Measurements from ENCODE around the gene DHRS3. TPM values are rescaled to one million over a fixed set of nuclear protein-coding genes. Genes with fewer than 3 reads are reported as not detected.

The DHRS3 gene
- total RNA-seq, 1 experiment from 2014 or later = 28.8 TPM

- DNase-seq (ENCODE audit: low read depth) = no peak
These were observed 22.4 kb upstream of the DHRS3 start for GRCh38 chr1:12640237-12640957.

- DNase-seq (ENCODE audit: low read depth) = no peak
These were observed 19.7 kb upstream of the DHRS3 start for GRCh38 chr1:12637693-12638092.

DNA sequence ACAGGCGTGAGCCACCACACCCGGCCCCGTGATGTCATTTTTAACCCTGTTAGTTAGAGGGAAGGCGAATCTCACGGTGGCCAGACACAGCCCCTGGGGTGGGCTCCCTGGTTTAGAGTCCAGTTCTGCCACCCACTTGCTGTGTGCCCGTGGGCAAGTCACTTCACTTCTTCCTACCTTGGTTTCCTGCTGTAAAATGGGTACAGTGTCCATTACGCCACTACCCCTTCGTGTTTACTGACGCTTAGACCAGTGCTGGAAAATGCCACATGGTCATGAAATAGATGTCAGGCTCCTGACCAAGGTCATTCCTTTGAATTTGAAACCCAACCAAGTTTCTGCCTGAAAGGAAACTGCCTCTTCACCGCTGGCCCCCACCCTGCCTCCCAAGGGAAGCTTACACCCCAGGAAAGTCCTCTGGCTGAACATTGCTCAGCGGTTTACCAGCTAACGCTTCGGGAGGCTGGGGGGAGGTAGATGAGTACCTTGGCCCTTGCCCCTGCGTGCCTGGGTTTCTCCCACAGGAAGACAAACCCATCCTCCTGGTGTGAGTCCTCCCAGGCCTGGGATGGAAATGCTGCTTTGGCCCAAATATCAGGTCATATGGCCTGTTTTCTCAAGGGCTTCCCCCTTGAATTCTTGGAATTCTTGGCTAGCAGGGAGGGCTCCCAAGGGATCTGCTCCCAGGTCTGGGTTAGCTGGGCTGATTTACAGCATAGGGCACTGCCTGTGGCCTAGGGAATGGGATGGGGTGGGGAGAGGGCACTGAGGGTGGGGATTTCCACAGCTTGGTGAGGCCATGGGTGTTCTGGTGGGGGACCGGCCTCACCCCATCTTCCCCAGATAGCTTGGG, 18.3 kb upstream of the DHRS3 start:
- DNase-seq (ENCODE audit: low read depth) = peak; percentile 68

- DNase-seq (ENCODE audit: low read depth) = no peak
These were observed 16.7 kb upstream of the DHRS3 start for GRCh38 chr1:12634696-12635202.

GRCh38 chr1:12634156-12634555, 16.1 kb upstream of the DHRS3 start:
- no peak for DNase-seq (ENCODE audit: low read depth)

DNA sequence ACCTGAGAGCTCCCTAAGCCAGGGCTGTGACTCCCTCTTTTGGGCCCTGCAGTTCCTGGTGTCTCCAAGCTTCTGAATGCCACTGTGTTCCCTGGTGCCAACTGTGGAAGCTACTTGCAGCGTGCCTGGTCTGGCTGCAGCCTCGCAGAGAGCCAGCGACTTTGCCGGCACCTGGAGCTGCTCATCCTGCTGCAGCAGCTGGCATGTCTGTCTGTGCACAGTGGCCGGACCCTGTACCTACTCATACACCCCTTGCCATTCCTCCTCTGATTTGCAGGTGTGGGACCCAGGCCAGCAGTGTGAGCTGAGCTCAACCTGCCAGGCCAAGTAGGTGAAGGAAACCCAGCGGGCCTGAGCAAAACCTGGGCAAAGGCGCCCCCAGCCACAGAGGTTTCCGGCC, 13.6 kb upstream of the DHRS3 start:
- DNase-seq (ENCODE audit: low read depth) = no peak

DNA sequence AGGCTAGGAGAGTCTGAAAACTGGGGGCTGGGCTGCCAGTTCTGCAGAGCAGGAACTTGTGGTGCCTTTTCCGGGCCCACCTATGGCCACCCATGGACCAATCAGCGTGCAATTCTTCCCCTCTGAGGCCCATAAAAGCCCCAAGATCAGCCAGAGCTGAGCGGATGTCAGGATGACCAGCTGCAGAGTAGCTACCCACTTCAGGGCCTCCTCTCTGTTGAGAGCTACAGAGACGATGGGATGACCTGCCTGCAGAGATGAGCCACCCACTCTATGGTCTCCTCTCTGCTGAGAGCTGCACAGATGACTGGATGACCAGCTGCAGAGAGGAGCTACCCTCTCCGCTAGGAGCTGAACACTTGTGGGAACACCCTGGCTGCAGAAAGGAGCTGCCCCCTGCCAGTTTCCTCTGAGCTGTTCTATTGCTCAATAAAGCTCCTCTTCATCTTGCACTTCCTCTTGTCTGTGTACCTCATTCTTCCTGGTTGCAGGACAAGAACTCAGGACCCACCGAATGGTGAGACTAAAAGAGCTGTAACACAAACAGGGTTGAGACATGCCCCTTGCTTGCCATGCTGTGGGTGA, 13.0 kb upstream of the DHRS3 start:
- no peak for DNase-seq (ENCODE audit: low read depth)

GRCh38 chr1:12629985-12630760, 12.2 kb upstream of the DHRS3 start:
- DNase-seq (ENCODE audit: low read depth) = no peak

- DNase-seq (ENCODE audit: low read depth) = no peak
These were observed 11.5 kb upstream of the DHRS3 start for GRCh38 chr1:12629511-12629956.

DNA sequence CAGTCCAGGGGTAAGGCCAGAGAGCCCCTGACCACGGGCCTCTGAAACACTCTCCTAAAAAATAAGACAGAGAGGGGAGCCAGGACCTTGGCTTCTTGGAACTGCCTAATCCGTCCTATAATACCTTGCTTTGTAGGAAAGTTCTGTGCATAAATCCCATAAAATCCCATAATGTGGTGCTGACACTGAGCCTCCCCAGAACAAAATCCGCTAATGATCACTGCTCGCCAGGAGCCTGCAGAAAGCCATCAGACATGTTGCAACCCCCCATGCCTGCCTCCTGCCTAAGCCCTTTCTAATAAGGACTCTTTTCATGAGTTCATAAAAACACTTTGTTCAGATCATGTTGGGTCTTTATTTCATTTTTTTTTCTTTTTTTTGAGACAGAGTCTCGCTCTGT, 9.3 kb upstream of the DHRS3 start:
- no peak for DNase-seq (ENCODE audit: low read depth)

DNA sequence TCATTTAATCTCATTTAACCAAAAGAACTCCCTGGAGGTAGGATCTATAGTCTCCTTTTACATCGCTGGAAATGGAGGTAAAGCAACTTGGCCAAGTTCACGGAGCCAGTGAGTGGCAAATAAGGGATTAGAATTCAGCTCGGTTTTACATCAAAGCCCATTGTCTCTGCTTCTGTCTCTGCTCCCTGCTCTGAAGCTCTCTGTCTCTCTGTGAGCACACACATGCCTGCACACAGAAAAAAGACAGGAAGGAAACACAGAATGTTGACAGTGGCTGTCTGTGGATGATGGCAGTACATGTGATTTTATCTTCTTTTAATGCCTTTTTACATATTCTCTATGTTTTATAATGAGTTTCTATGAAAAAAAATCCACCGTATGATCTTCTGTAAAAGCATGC, 8.9 kb upstream of the DHRS3 start:
- DNase-seq (ENCODE audit: low read depth) = no peak

- no peak for DNase-seq (ENCODE audit: low read depth)
These were observed 7.3 kb upstream of the DHRS3 start for GRCh38 chr1:12625276-12625675.

GRCh38 chr1:12622506-12622905, 4.5 kb upstream of the DHRS3 start:
- DNase-seq (ENCODE audit: low read depth) = no peak

DNA sequence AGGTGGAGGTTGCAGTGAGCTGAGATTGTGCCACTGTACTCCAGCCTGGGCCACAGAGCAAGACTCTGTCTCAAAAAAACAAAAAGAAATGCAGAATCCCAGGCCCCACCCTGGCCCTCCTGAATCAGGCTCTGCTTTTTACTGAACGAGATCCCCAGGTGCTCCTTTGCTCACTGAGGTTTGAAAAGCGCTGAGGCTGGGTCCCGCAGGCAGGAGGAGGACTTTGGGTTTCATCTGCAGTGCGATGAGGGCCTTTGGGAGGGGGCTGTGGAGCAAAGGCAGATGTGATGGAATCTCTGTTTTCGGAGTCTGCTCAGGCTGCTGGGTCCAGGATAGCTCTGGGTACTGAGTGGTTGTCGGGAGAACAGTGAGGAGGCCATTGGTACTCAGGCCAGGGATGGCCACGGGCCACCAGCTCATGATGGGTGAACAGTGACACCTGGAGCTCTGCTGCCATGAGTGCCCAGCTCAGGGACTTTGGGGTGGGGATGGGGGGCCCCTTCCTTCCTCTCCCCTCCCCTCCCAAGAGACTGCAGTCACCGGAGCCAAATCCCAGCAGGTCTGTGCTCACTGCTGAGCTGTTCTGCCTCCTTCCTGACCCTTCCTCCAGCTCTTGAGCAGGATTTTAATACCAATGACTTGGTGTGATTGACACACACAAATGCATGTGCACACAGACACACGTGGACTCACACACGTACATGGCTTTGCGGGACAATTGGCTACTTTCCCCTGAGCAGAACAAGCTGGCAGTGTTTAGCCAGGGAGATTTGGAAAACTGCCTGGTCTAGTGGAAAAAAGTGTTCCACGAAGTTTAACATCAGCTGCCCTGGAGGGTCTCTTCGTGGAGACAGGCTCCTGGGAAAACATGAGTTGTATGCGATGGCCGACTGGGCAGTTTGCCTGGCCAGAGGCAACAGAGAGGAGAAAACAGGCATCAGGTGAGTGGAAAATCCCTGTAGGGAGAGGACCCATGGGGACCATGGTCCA, 3.6 kb upstream of the DHRS3 start:
- no peak for DNase-seq (ENCODE audit: low read depth)

GRCh38 chr1:12620931-12621330, 2.9 kb upstream of the DHRS3 start:
- DNase-seq (ENCODE audit: low read depth) = no peak

DNA sequence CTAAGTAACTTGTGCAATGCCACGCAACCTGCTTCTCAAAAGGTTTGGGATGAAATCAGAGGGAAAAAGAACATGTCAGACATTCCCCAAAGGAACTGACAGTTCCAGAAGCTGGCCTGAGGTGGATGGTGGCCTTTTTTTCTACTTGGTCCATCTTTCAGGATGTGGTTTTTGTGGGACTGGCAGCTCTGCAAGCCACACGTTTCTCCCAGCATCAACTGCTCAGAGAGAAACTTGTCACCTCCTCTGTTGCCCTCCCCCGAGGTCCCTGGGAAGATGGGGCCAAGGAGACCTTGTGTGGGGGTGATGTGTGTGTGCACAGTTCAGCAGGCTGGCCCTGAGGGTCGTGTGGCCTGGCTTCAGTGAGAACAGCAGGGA, 2.5 kb upstream of the DHRS3 start:
- DNase-seq (ENCODE audit: low read depth) = peak; percentile 87

DNA sequence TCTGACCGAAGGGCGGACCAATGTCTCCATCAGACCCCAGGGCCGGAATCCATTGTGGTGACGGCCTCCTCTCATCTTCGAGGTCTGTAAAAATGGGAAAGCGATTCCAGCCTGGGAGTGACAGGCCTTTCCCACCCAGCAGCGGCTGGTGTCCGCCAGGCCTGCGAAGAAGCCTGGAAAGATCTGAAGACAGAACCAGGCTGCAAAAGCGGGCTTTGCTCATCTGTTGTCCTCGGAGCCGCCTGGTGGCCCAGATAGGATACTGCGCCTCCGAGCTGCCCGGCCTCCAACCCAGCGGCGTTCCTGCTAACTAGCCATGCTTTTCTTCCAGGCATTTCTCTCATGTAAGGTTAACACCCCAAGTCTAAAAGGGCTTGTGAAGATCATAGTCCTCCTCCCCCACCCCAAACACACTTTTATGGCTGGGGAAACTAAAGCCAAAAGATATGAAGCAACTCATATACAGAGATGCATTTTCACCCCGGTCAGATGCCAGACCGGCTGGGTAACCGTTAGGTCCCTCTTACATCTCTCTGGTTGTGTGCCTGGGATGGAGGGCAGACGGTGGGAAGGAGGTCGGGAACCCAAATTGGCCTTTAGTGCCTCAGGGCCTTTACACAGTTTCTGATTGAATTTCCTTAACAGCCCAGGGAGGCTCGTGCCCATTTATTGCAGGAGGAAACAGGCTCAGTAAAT, 1.9 kb upstream of the DHRS3 start:
- peak; percentile 87 for DNase-seq (ENCODE audit: low read depth)

GRCh38 chr1:12618965-12619791, 1.2 kb upstream of the DHRS3 start:
- peak; percentile 94 for DNase-seq (ENCODE audit: low read depth)

DNA sequence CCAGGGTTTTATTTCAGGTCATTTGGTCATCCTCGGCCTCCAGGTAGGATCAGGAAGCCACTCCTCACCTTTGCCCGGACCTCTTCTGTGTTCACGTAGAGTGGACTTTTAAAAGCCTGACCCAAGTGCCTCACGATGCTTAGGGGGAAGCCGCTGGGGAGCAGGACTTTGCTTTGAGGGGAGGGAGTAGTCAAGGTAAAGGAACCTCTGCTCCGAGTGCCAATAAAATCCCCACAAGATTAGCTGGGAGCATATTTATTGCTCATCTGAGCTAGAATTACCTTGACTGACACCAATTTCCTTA, 603 bp upstream of the DHRS3 start:
- DNase-seq (ENCODE audit: low read depth) = no peak
